Heart right ventricle (tissue), 16 donors: ENCODE results near the gene SPAG17. TPM values are rescaled to one million over a fixed set of nuclear protein-coding genes. Genes with fewer than 3 reads are reported as not detected.

Source experiments
- ATAC-seq, 8 donors: fragments of 200-7000 bp; cut with Tn5 transposase; one replicate each; pipeline ENCODE4 v1.9.1; 2020; ENCODE audit warnings: mild to moderate bottlenecking in 8 of 8, moderate library complexity in 8 of 8, moderate number of reproducible peaks in 1 of 8
- DNase-seq, 2 donors: peaks; one replicate each; pipeline ENCODE4 v3.0.0-alpha.2; 2020
- H3K27ac ChIP-seq, 10 donors: fragments of 200-600 bp; sonication (generic) in 2 of 10; one replicate each; pipeline versions ENCODE4 v1.5.0 to v1.8.0; 2020 to 2022; ENCODE audit warnings: mild to moderate bottlenecking in 3 of 10
- H3K27me3 ChIP-seq, 7 donors: fragments of 200-600 bp; one replicate each; pipeline ENCODE4 v1.8.0; 2021 to 2022; ENCODE audit warnings: mild to moderate bottlenecking in 2 of 7
- H3K36me3 ChIP-seq, 9 donors: fragments of 200-600 bp; sonication (generic) in 1 of 9; one replicate each; pipeline versions ENCODE4 v1.5.0 to v1.8.0; 2020 to 2022; ENCODE audit warnings: mild to moderate bottlenecking in 2 of 9
- H3K4me1 ChIP-seq, 9 donors: fragments of 200-600 bp; sonication (generic) in 1 of 9; one replicate each; pipeline versions ENCODE4 v1.5.0 to v1.8.0; 2020 to 2022; ENCODE audit warnings: mild to moderate bottlenecking in 4 of 9
- H3K4me3 ChIP-seq, 10 donors: fragments of 200-600 bp; sonication (generic) in 2 of 10; one replicate each; pipeline versions ENCODE4 v1.5.0 to v1.8.0; 2020 to 2022; ENCODE audit warnings: mild to moderate bottlenecking in 7 of 10, moderate library complexity in 2 of 10
- H3K9me3 ChIP-seq, 11 donors: fragments of 200-600 bp in 10 of 11; sonication (generic) in 2 of 11; one replicate each; pipeline versions ENCODE4 v1.5.0 to v1.8.0; 2013 to 2022; ENCODE audit warnings: mild to moderate bottlenecking in 2 of 11, control low read depth in 1 of 11, moderate library complexity in 1 of 11
- WGBS, 2 donors: extraction: QIAGEN DNeasy Blood & Tissue Kit; methylation state at CpG; one replicate each; pipeline ENCODE4 v1.1.7; 2013; ENCODE audit warnings: inconsistent platforms in 1 of 2; 5-methylcytosine and 5-hydroxymethylcytosine counted together
- intact Hi-C, 10 donors: fragments of 100-400 bp; cut with DNase I; formaldehyde crosslinking; loops; one replicate each; pipeline versions ENCODE4 v1.11.1 to v1.14.2; 2022
- polyA plus RNA-seq, 2 donors: library from polyadenylated mRNA; stranded (reverse); fragments of 200-250 nt; gene quantifications; one replicate each; pipeline ENCODE4 v1.2.3, GENCODE V29; 2013
- total RNA-seq, 10 donors: library from RNA; stranded (reverse); fragmentation: NEBNext Ultra II Directional in 3 of 10; extraction: Animal tissue kit (Norgen Biotek cat#: 25700) in 3 of 10; gene quantifications; one replicate each; pipeline versions ENCODE4 v1.2.1 to v1.2.4, GENCODE V29; 2021 to 2023
- TF ChIP-seq, protein P1 (sequence below), 9 donors: fragments of 200-600 bp; sonication (generic) in 2 of 9; IDR thresholded peaks; one replicate each; pipeline versions ENCODE4 v1.5.0 to v1.8.0; 2021 to 2022; ENCODE audit warnings: antibody characterized with exemption in 9 of 9, mild to moderate bottlenecking in 5 of 9, moderate library complexity in 1 of 9
- donor health status: Arrhythmogenic right ventricular cardiomyopathy.
- donor health status: ischemic (EF 13 %, LVEDD 7.1; RV severe dilation, severe dysfunction).
- donor health status: healthy with polysubstance abuse.
- donor health status: DM: no; HTN: yes; CAD: no.
- donor health status: DM: no; HTN: no; CAD: no.
- donor health status: ischemic (EF 25% LVEDD 6.9; RV normal size, moderate dysfunction).
- donor health status: ischemic (EF 25% LVEDD 5.7; RV mildly dilated, moderate dysfunction).
- donor health status: healthy.
- donor health status: DM: yes; HTN: yes; CAD: no.
- donor health status: Ischemic cardiomyopathy.
- donor health status: ischemic (EF 35%, LVEDD 5.7; RV mildly dilated, moderate dysfunction).
- donor health status: nonischemic (EF 11% LVEDD 7.7; RV severe dilation, severe dysfunction).
- donor health status: DM: yes; HTN: yes; CAD: no.
- donor health status: PGD.
- donor health status: ischemic (EF 29% LVEDD 5.4; RV normal size, mild dysfunction).
- donor health status: nonischemic (EF 23%, LVEDD 6.1; RV moderate dilation, normal function).

The SPAG17 gene
- total and polyA plus RNA-seq, 12 donors: 0.01 to 0.06 TPM; not detected in 10

DNA sequence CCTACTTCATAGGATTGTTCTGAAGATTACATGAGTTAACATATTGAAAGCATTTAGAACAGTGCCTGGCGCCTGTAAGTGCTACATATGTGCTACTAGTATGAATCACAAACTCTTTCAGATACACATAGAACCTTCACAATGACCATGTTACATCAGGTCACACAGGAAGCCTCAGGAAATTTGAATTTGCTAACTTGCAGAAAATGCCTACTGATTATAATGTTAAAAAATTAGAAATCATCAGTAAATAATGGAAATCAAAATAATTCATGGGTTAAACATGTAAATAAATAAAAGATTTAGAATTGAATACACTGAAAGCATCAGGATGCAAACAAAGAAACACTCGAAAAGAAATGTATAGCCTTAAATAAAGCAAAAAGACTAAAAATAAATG lies 94.9 kb downstream of the SPAG17 start:
- DNase-seq: no peak
- Histone ChIP-seq H3K4me3 (no peak overlapping the region), H3K27ac (no peak overlapping the region), H3K9me3 (no peaks in the 10 kb centered on the region), H3K36me3 (no peaks in the 10 kb centered on the region), H3K27me3 (peaks cover 0 to 4% (median 0%) of the 10 kb centered on the region in 7 donors), H3K4me1 (no peaks in the 10 kb centered on the region)
- WGBS, 2 donors: 82 to 88% methylated on average over 2 of the region's 2 CpGs
- intact Hi-C loops: no loop called here
- TF ChIP-seq, protein P1, sequence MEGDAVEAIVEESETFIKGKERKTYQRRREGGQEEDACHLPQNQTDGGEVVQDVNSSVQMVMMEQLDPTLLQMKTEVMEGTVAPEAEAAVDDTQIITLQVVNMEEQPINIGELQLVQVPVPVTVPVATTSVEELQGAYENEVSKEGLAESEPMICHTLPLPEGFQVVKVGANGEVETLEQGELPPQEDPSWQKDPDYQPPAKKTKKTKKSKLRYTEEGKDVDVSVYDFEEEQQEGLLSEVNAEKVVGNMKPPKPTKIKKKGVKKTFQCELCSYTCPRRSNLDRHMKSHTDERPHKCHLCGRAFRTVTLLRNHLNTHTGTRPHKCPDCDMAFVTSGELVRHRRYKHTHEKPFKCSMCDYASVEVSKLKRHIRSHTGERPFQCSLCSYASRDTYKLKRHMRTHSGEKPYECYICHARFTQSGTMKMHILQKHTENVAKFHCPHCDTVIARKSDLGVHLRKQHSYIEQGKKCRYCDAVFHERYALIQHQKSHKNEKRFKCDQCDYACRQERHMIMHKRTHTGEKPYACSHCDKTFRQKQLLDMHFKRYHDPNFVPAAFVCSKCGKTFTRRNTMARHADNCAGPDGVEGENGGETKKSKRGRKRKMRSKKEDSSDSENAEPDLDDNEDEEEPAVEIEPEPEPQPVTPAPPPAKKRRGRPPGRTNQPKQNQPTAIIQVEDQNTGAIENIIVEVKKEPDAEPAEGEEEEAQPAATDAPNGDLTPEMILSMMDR (IDR thresholded peaks at IDR 0.05): no peak
- no peak for ATAC-seq

DNA sequence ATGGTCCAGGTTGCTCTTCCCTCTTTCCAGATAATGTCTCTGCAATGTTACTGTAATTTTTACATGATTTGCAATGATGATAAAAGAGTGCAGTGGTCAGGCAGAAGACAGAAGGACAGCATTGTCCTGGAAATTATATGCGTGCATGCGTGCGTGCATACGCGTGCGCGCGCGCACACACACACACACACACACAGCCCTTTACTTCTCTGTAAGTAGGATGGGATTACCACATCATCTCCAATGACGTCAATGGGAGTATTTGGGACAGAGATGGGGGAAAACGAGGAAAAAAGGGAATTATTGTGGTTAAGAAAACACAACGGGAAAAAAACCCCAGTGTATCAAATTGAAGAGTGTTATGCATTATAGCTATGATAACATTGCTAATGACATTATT lies 99.7 kb downstream of the SPAG17 start:
- intact Hi-C loops: no loop called here
- 90 to 95% methylated on average over 12 of the region's 12 CpGs for WGBS, 2 donors
- no peaks in the 10 kb centered on the region for H3K4me1 ChIP-seq
- H3K27me3 ChIP-seq: peaks cover 0 to 9% (median 0%) of the 10 kb centered on the region in 7 donors
- H3K9me3 ChIP-seq: no peaks in the 10 kb centered on the region
- DNase-seq: no peak
- ATAC-seq: no peak
- TF ChIP-seq, protein P1 (IDR thresholded peaks at IDR 0.05): no peak
- H3K36me3 ChIP-seq: no peaks in the 10 kb centered on the region
- H3K27ac ChIP-seq: no peak overlapping the region
- H3K4me3 ChIP-seq: no peak overlapping the region

DNA sequence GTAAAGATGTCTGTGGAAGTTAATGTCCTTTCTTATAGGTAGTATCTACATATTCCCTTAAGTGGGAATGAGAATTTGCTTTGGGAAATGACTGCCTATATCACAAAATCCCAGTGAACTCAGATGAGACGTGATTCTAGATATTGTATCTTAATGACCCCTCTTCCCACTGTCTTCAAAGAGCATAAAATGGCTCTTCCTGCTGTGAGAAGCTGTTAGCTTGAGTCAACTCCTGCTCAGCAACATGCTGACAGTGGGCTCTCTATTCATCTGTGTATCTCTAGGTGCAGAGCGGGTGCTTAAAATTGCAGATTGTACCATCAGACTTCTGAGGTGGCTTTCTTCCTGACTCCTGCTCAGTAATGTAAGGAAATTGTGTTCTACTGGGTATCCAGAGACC lies 100.6 kb downstream of the SPAG17 start:
- Histone ChIP-seq H3K36me3 (no peaks in the 10 kb centered on the region), H3K4me1 (no peaks in the 10 kb centered on the region), H3K4me3 (no peak overlapping the region), H3K9me3 (peaks cover 0 to 4% (median 0%) of the 10 kb centered on the region in 11 donors), H3K27me3 (peaks cover 0 to 9% (median 0%) of the 10 kb centered on the region in 7 donors), H3K27ac (no peak overlapping the region)
- ATAC-seq (no peak), DNase-seq (no peak)
- intact Hi-C loops: no loop called here
- 50 to 61% methylated on average over 2 of the region's 2 CpGs for WGBS, 2 donors
- TF ChIP-seq, protein P1 (IDR thresholded peaks at IDR 0.05): no peak

DNA sequence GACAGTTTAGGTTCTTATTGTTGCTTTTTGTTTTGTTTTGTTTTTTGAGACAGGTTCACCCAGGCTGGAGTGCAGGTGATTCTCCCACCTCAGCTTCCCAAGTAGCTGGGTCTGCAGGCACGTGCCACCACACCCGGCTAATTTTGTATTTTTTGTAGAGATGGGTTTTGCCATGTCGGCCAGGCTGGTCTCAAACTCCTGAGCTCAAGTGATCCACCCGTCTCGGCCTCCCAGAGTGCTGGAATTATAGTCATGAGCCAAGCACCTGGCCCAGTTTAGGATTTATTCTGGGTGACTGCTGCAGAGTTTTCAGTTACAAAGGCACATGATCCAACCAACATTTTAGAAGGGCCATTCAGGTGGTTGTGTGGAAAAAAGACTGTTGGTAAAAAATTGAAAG lies 102.0 kb downstream of the SPAG17 start:
- Histone ChIP-seq H3K4me1 (no peaks in the 10 kb centered on the region), H3K36me3 (no peaks in the 10 kb centered on the region), H3K4me3 (no peak overlapping the region), H3K27ac (no peak overlapping the region), H3K9me3 (peaks cover 0 to 11% (median 0%) of the 10 kb centered on the region in 11 donors), H3K27me3 (peaks cover 0 to 9% (median 0%) of the 10 kb centered on the region in 7 donors)
- TF ChIP-seq, protein P1 (IDR thresholded peaks at IDR 0.05): no peak
- WGBS, 2 donors: 81 to 83% methylated on average over 5 of the region's 5 CpGs
- ATAC-seq (no peak), DNase-seq (no peak)
- intact Hi-C loops: no loop called here
